Occipital lobe (tissue), 3 donors: ENCODE measurements around the gene ZNF799. TPM values are rescaled to one million over a fixed set of nuclear protein-coding genes. Genes with fewer than 3 reads are reported as not detected.
"Not testable (repeated sequence)": the region's sequence is repeated elsewhere in the genome, so short reads cannot be mapped to it uniquely, and the experiment has no call there.

Source experiments
- DNase-seq: peaks from one replicate; lab custom pipeline; 2025; lab: John Stamatoyannopoulos, UW
- small RNA-seq: library from RNA; depleted of rRNA; stranded (forward); fragments of <200 nt; gene quantifications from one replicate; pipeline ENCODE3, GENCODE V24; 2014
- total RNA-seq: library from RNA; depleted of rRNA; stranded (reverse); fragments of >200 nt; gene quantifications from one replicate; pipeline ENCODE4 v1.2.3, GENCODE V29; 2014

ZNF799 gene
- total RNA-seq, 1 donor from 2014 or later = 7.2 TPM

- DNase-seq = no peak
Measured at GRCh38 chr19:12364391-12365235, 36.5 kb downstream of the ZNF799 start.

- DNase-seq = not testable (repeated sequence)
Measured at GRCh38 chr19:12362236-12362635, 38.8 kb downstream of the ZNF799 start.

DNA sequence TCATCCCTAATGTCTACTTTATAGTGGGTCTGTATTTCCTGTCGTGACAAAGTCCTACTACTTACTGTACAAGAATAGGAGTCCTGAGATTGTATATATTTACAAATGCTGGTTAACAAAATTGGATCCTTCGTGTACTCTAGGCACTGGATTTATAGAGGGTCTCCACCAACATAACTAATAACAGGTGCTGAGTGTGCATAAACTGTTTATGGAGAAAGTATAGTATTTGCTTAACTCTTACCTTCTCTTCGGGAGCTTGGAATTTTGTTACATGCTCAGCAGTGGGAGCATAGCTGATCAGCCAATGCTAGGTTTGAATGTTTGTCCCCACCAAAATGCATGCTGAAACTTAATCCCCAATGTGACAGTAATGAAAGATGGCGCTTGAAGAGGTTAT lies 47.7 kb downstream of the ZNF799 start:
- no peak for DNase-seq

- no peak for DNase-seq
Measured at GRCh38 chr19:12350890-12351197, 50.2 kb downstream of the ZNF799 start.

GRCh38 chr19:12350185-12350889 lies 50.7 kb downstream of the ZNF799 start:
- DNase-seq = no peak

GRCh38 chr19:12346896-12347295 lies 54.2 kb downstream of the ZNF799 start:
- no peak for DNase-seq

GRCh38 chr19:12345197-12345596 lies 55.9 kb downstream of the ZNF799 start:
- no peak for DNase-seq

Small RNA genes lying within 50 kb of the gene (small RNA-seq; reads per million reads assigned to genes)
- gene RPS29P23 = not detected

Other genes with a start within 250 kb of the ZNF799 start
- gene ZNF625, start 244.5 kb downstream of the ZNF799 start, total RNA-seq = 37.6 TPM
- gene ZNF136, start 238.2 kb downstream of the ZNF799 start, total RNA-seq = 29.3 TPM
- gene ZNF44, start 106.4 kb downstream of the ZNF799 start, total RNA-seq = 18.6 TPM
- 1.9 TPM for gene ZNF563, start 67.6 kb downstream of the ZNF799 start, total RNA-seq
- gene ZNF442, start 35.6 kb downstream of the ZNF799 start, total RNA-seq = 5.9 TPM
- gene ZNF443, start 39.8 kb upstream of the ZNF799 start, total RNA-seq = 13.9 TPM
- gene ZNF709, start 83.5 kb upstream of the ZNF799 start, total RNA-seq = 37.6 TPM
- gene ZNF564, start 150.2 kb upstream of the ZNF799 start, total RNA-seq = 34.0 TPM
- 11.4 TPM for gene ZNF490, start 209.5 kb upstream of the ZNF799 start, total RNA-seq
- gene ZNF791, start 209.6 kb upstream of the ZNF799 start, total RNA-seq = 27.6 TPM